Karpas-422 (cell line): ENCODE results near the gene CS. TPM values are rescaled to one million over a fixed set of nuclear protein-coding genes. Genes with fewer than 3 reads are reported as not detected.
"Not testable (repeated sequence)": the region's sequence is repeated elsewhere in the genome, so short reads cannot be mapped to it uniquely, and the experiment has no call there.

ENCODE experiments used
- DNase-seq: peaks from one replicate; pipeline ENCODE4 v3.0.0-alpha.2; 2015
- H2AFZ ChIP-seq: fragments of 200-600 bp; sonication (generic); 2 replicates; pipeline ENCODE4 v1.6.1; 2014; ENCODE audit warnings: antibody characterized with exemption, low read length, mixed read lengths
- H3K27ac ChIP-seq: fragments of 200-600 bp; sonication (generic); 2 replicates; pipeline ENCODE4 v1.5.1; 2014; ENCODE audit warnings: mild to moderate bottlenecking, low read length, moderate library complexity
- H3K27me3 ChIP-seq: fragments of 200-600 bp; sonication (generic); 2 replicates; pipeline ENCODE4 v1.6.1; 2014; ENCODE audit warnings: low read length, mixed read lengths
- H3K36me3 ChIP-seq: fragments of 200-600 bp; sonication (generic); 2 replicates; pipeline ENCODE4 v1.6.1; 2014; ENCODE audit warnings: low read length, mixed read lengths; ENCODE audit not compliant: insufficient read depth
- H3K4me1 ChIP-seq: fragments of 200-600 bp; sonication (generic); 2 replicates; pipeline ENCODE4 v1.6.1; 2014; ENCODE audit warnings: mild to moderate bottlenecking, low read length, mixed read lengths
- H3K4me2 ChIP-seq: fragments of 200-600 bp; sonication (generic); 2 replicates; pipeline ENCODE4 v1.6.1; 2014; ENCODE audit warnings: low read length, low read depth, mild to moderate bottlenecking; ENCODE audit not compliant: poor library complexity, severe bottlenecking
- H3K4me3 ChIP-seq: fragments of 200-600 bp; sonication (generic); 2 replicates; pipeline ENCODE4 v1.5.1; 2014; ENCODE audit warnings: mild to moderate bottlenecking, antibody characterized with exemption, low read length, mixed read lengths
- H3K79me2 ChIP-seq: fragments of 200-600 bp; sonication (generic); 2 replicates; pipeline ENCODE4 v1.6.1; 2014; ENCODE audit warnings: mild to moderate bottlenecking, low read length, mixed read lengths
- H3K9ac ChIP-seq: fragments of 200-600 bp; sonication (generic); 2 replicates; pipeline ENCODE4 v1.6.0; 2014; ENCODE audit warnings: low read length
- H3K9me2 ChIP-seq: fragments of 200-600 bp; sonication (generic), shearing (Covaris generic); replicated peaks from 2 replicates; pipeline ENCODE4 v1.6.0; 2014; ENCODE audit warnings: mild to moderate bottlenecking, low read length, moderate library complexity; ENCODE audit not compliant: insufficient read depth
- H3K9me3 ChIP-seq: fragments of 300-700, 200-600 bp; sonication (generic); 2 replicates; pipeline ENCODE4 v1.6.1; 2014; ENCODE audit warnings: low read length, mixed read lengths
- H4K20me1 ChIP-seq: fragments of 200-600 bp; sonication (generic); 2 replicates; pipeline ENCODE4 v1.6.1; 2014; ENCODE audit warnings: mild to moderate bottlenecking, antibody characterized with exemption, low read length, low read depth; ENCODE audit not compliant: insufficient read depth
- total RNA-seq: library from RNA; depleted of rRNA; stranded (reverse); fragments of >200 nt; shearing (Covaris generic); gene quantifications from 2 replicates; pipeline ENCODE4 v1.2.3, GENCODE V29; 2014; ENCODE audit warnings: low replicate concordance

Gene CS
- total RNA-seq, 1 experiment from 2014 or later: 158 TPM

DNA sequence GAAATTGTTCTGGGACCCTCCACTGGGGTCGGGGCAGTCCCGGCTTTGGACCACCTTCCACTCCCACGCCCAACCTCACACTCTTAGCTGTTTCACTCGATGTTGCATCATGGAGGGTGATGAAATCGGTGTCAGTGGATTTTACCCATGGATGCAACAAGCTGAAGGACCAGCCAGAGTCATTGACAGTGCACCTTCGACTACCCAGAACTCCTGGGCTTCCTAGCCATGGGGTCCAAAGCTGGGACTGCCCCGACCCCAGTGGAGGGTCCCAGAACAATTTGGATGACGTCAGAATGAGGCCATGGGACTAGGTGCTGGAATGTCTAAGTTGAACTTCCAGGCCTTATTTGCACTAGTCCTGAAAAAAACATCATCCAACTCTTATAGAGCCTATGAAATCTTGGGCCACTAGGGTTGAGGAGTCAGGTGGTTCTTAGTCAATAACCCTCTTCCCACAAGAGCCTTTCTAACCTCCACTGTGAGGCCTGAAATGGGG lies 37.7 kb upstream of the CS start:
- Histone ChIP-seq H3K4me1 (peaks cover 23% of the 10 kb centered on the region), H4K20me1 (no peaks in the 10 kb centered on the region), H3K79me2 (peaks cover 11% of the 10 kb centered on the region), H3K4me3 (no peak overlapping the region), H3K9ac (no peak overlapping the region), H2AFZ (no peak overlapping the region), H3K4me2 (no peak overlapping the region), H3K9me3 (no peaks in the 10 kb centered on the region), H3K9me2 (no peaks in the 10 kb centered on the region), H3K27me3 (no peaks in the 10 kb centered on the region), H3K27ac (no peak overlapping the region), H3K36me3 (no peaks in the 10 kb centered on the region)
- DNase-seq: no peak

DNA sequence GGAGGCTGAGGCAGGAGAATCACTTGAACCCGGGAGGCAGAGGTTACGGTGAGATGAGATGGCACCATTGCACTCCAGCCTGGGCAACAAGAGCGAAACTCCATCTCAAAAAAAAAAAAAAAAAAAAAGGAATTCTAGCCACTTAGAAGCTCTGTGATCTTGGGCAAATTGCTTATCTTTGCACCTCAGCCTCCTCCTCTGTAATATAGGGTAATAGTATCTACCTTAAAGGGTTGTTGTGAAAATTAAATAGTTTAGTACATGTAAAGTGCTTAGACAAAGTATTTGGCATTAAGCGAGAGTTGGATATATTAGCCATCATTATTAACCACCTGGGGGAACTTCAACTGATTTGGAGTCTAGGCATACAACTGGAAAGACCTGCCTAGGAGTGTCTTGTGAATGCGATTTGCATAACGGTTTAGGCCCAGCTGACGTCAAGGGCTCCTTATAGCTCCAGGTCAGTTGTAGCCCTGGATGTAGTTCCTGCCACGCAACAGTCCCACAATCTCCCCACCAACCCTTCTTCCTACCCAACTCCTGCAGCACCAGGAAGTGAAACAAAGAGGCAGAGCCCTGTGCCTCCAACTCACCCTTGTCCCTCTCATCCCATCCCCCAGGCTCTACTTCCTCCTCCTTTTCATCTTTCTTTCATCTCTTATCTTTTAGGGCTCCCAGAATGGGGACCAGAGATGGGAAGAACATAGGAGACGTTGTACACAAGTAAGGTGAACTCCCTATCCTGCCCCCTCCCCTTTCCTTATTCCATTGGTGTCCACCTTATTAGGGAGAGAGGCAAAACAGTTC lies 36.4 kb upstream of the CS start:
- Histone ChIP-seq H3K36me3 (no peaks in the 10 kb centered on the region), H3K27me3 (no peaks in the 10 kb centered on the region), H3K4me3 (no peak overlapping the region; the same call in 1 of the 2 replicates), H3K9me3 (no peaks in the 10 kb centered on the region), H4K20me1 (no peaks in the 10 kb centered on the region), H3K4me1 (peaks cover 31% of the 10 kb centered on the region), H2AFZ (peak overlapping the region; percentile 88), H3K9ac (0 out of 2 replicates have a peak overlapping the region, but pooled peaks have one; percentile 21), H3K4me2 (peak overlapping the region; percentile 45), H3K9me2 (no peaks in the 10 kb centered on the region), H3K79me2 (peaks cover 19% of the 10 kb centered on the region), H3K27ac (peak overlapping the region; percentile 74)
- peak; percentile 65 for DNase-seq

DNA sequence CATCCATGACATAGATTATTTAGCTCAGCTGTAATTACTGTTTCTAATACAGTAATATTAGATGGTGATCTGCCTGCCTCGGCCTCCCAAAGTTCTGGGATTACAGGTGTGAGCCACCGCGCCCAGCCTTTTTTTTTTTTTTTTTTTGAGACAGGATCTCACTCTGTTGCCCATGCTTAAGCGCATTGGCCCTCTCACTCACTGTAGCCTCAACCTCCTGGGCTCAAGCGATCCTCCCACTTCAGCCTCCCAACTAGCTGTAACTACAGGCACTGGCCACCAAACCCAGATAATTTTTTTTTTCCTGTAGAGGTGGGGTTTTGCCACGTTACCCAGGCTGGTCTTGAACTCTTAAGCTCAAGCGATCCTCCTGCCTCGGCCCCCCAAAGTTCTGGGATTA lies 35.4 kb upstream of the CS start:
- H3K27me3 ChIP-seq, H3K4me3 ChIP-seq, H3K9ac ChIP-seq, DNase-seq, H3K9me3 ChIP-seq, H3K9me2 ChIP-seq, H3K36me3 ChIP-seq, H4K20me1 ChIP-seq, H3K27ac ChIP-seq, H2AFZ ChIP-seq, H3K4me2 ChIP-seq: not testable (repeated sequence)
- H3K79me2 ChIP-seq: peaks cover 22% of the 10 kb centered on the region
- H3K4me1 ChIP-seq: peaks cover 31% of the 10 kb centered on the region

DNA sequence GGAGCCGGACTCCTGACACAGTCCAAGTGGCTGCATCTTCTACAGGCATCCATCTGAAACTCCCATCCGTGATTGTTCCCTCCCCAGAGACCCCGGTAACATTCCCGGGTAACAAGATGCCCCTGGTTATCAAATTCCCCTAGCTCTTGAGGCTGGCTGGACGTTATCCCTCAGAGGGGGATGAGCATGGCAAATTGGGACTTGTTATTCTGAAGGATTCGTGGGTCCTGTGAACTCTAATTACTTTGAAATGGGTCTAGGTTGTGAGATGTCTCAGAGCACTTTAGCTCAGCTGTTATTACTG lies 34.3 kb upstream of the CS start:
- no peaks in the 10 kb centered on the region for H3K36me3 ChIP-seq
- H3K27ac ChIP-seq: peak overlapping the region; percentile 77
- no peaks in the 10 kb centered on the region for H3K9me2 ChIP-seq
- no peaks in the 10 kb centered on the region for H3K9me3 ChIP-seq
- DNase-seq: no peak
- H3K9ac ChIP-seq: peak overlapping the region; percentile 89
- H3K4me1 ChIP-seq: peaks cover 31% of the 10 kb centered on the region
- H3K4me3 ChIP-seq: peak overlapping the region; percentile 81
- H3K27me3 ChIP-seq: no peaks in the 10 kb centered on the region
- H4K20me1 ChIP-seq: no peaks in the 10 kb centered on the region
- H3K4me2 ChIP-seq: peak overlapping the region; percentile 90
- no peak overlapping the region for H2AFZ ChIP-seq
- H3K79me2 ChIP-seq: peaks cover 22% of the 10 kb centered on the region

DNA sequence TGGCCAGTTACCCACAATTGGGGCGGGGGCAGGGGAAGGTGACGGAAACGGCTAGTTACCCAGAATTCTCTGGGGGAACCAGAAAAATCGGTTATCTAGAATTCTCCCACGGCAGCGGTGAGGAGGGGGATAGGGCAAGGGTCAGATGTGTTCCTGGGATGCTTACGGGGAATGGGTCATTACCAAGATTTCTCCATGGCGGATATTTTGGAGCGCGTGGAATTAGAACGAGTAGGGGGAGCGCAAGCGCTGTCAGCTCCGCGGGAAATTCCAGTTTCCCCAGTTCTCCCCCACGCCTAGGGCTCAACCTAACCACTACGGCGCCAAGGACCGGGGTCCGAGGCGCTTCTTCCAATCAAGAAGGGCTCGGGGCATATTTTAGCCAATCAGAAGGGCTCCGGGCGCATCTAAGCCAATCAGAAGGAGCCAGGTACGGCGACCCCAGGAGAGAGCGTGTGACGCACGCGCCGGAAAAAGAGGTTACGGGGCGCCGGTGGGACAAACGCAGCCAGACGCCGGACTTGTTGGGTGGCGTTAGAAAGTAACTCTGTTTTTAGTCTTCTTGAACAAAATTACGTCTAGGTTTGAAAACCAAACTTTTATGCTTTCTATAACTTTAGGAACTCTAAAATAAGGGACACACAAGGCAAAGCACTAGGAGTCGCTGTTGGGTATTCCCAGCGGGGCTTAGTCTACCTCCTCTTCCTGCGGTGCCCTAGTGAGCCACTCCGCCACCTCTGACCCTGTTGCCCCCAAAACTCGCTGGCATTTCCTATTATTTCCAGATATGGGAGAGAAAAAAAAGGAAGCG lies 33.8 kb upstream of the CS start, which contains the start of gene PAN2:
Gene PAN2 (minus strand): TSS at position 322 of the 811 bp plus-strand sequence. CDS start 906 bp downstream, outside the sequence.
- H2AFZ ChIP-seq: peak within 1 kb of the TSS; percentile 70; the same call in 1 of the 2 replicates
- H3K9me2 ChIP-seq: no peaks in the 10 kb centered on the region
- peak; percentile 99 for DNase-seq
- peak within 1 kb of the TSS; percentile 90 for H3K4me2 ChIP-seq
- peaks cover 22% of the 10 kb centered on the region for H3K79me2 ChIP-seq
- H3K9ac ChIP-seq: peak within 1 kb of the TSS; percentile 89
- H3K27ac ChIP-seq: peak within 1 kb of the TSS; percentile 77
- peak within 1 kb of the TSS; percentile 81 for H3K4me3 ChIP-seq
- no peaks in the 10 kb centered on the region for H3K27me3 ChIP-seq
- H3K36me3 ChIP-seq: no peaks in the 10 kb centered on the region; the same call in 1 of the 2 replicates
- no peaks in the 10 kb centered on the region for H3K9me3 ChIP-seq
- H3K4me1 ChIP-seq: peaks cover 31% of the 10 kb centered on the region
- no peaks in the 10 kb centered on the region for H4K20me1 ChIP-seq

DNA sequence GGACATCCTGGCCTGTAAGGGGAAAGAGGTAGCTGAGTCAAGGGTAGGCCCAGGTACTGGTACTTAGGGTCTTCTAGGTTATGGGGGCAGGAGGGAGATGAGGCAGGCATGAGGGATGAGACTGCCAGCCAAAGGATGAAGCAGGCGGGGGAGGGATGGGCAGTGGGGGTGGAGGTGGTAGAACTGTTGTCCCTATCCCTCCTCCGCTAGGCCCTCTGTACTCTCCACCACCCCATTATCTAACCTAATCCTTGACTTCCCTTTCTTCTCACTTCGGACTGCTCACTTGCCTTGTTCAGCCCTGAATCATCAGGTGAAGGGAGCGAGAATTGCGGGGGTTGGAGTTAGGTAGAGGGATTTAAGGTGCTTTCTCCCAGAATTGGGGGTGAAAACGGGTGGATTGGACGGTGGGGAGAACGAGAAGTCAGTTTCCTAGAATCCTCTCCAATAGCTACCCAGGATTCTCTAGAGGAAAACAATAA lies 33.1 kb upstream of the CS start:
- Histone ChIP-seq H3K9me2 (no peaks in the 10 kb centered on the region), H3K79me2 (peaks cover 22% of the 10 kb centered on the region), H3K9me3 (no peaks in the 10 kb centered on the region), H3K9ac (peak overlapping the region; percentile 89), H2AFZ (peak overlapping the region; percentile 70; the same call in 1 of the 2 replicates), H3K27me3 (no peaks in the 10 kb centered on the region), H3K36me3 (no peaks in the 10 kb centered on the region; the same call in 1 of the 2 replicates), H3K4me1 (peaks cover 30% of the 10 kb centered on the region), H3K27ac (peak overlapping the region; percentile 77), H3K4me2 (peak overlapping the region; percentile 90), H4K20me1 (no peaks in the 10 kb centered on the region), H3K4me3 (peak overlapping the region; percentile 81)
- DNase-seq: no peak

DNA sequence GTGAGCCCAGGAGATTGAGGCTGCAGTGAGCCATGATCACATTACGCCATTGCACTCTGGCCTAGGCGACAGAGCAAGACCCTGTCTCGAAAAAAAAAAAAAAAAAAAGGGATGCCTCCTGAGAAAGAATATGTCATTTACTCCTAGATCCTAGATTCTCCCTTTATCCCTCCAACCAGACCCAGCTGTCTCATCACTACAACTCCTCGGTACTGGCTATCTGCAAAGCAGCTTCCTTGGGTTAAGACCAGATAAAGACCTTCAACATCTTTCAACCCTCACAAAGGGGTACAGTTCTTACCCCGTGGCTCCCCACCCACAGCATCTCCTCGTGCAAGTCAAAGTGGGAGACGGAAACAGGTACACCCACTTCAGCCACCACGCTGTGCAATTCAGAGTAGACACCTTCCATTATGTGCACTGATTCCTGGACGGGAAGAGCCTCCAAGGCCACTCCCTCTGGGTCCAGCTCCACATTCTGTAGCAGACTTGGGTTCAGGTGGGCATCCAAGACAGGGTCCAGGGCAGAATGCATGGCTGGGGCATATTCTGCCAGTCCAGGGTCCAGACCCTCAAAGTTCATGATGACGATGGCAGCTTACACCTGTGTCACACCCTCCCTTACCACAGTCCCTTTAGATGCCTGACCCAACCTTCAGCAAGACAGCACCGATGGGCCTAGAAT lies 32.5 kb upstream of the CS start:
- peaks cover 22% of the 10 kb centered on the region for H3K79me2 ChIP-seq
- H3K4me3 ChIP-seq: peak overlapping the region; percentile 81
- H3K27ac ChIP-seq: peak overlapping the region; percentile 77
- no peak for DNase-seq
- peak overlapping the region; percentile 89 for H3K9ac ChIP-seq
- no peaks in the 10 kb centered on the region for H3K9me2 ChIP-seq
- no peaks in the 10 kb centered on the region; the same call in 1 of the 2 replicates for H3K36me3 ChIP-seq
- peak overlapping the region; percentile 90 for H3K4me2 ChIP-seq
- no peaks in the 10 kb centered on the region for H4K20me1 ChIP-seq
- no peaks in the 10 kb centered on the region for H3K27me3 ChIP-seq
- no peaks in the 10 kb centered on the region for H3K9me3 ChIP-seq
- H2AFZ ChIP-seq: no peak overlapping the region
- peaks cover 27% of the 10 kb centered on the region for H3K4me1 ChIP-seq
